ENCODE data around the gene PEX14. TPM values are rescaled to one million over a fixed set of nuclear protein-coding genes. Genes with fewer than 3 reads are reported as not detected.

The PEX14 gene
- total RNA-seq, 1 experiment from 2014 or later, result 27.3 TPM

- DNase-seq (ENCODE audit: low spot score) (peak; percentile 8), ATAC-seq (no peak)
- H3K36me3 Mint-ChIP-seq, result no peaks in the 10 kb centered on the region
- H3K9me3 Mint-ChIP-seq, result no peaks in the 10 kb centered on the region
- no peak overlapping the region for H3K27ac Mint-ChIP-seq
- peaks cover 31% of the 10 kb centered on the region for H3K4me1 Mint-ChIP-seq
- ChIA-PET CTCF (interaction anchor here (1.1 to 2.7 kb wide), 5 partner anchors 31 to 121 kb away, joined by 3 to 24 read pairs (median 5); no protein-coding TSS in a partner anchor), POLR2A (no interaction called here)
- H3K4me3 Mint-ChIP-seq, result no peak overlapping the region
- TF ChIP-seq ZSCAN18 (CRISPR knock-in tag; IDR thresholded peaks at IDR 0.05) (no peak), ATF1 (CRISPR knock-in tag; IDR thresholded peaks at IDR 0.05) (no peak)
- no peaks in the 10 kb centered on the region for H3K27me3 Mint-ChIP-seq (ENCODE audit: low read depth)
These were observed 154.5 kb downstream of the PEX14 start for GRCh38 chr1:10629091-10629815.

- Mint-ChIP-seq H3K27me3 (ENCODE audit: low read depth) (no peaks in the 10 kb centered on the region), H3K36me3 (no peaks in the 10 kb centered on the region), H3K27ac (peak overlapping the region; percentile 85; the same call in 1 of the 2 replicates), H3K9me3 (no peaks in the 10 kb centered on the region), H3K4me1 (peaks cover 31% of the 10 kb centered on the region), H3K4me3 (no peak overlapping the region)
- ChIA-PET CTCF (interaction anchor here (0.6 to 2.7 kb wide), 10 partner anchors 10 to 197 kb away, joined by 3 to 24 read pairs (median 4); no protein-coding TSS in a partner anchor), POLR2A (interaction anchor here (0.6 kb wide), 1 partner anchor 18 kb away, joined by 3 read pairs; no protein-coding TSS in a partner anchor)
- ATAC-seq (no peak), DNase-seq (ENCODE audit: low spot score) (peak; percentile 31)
- TF ChIP-seq OVOL2 (CRISPR knock-in tag; IDR thresholded peaks at IDR 0.05; ENCODE audit: borderline replicate concordance) (no peak), MXD4 (CRISPR knock-in tag; IDR thresholded peaks at IDR 0.05; ENCODE audit: borderline replicate concordance) (no peak), NR1H2 (CRISPR knock-in tag; IDR thresholded peaks at IDR 0.05) (no peak), TP53 (CRISPR knock-in tag; IDR thresholded peaks at IDR 0.05) (no peak), NFE2L1 (CRISPR knock-in tag; IDR thresholded peaks at IDR 0.05) (no peak), PRRX2 (CRISPR knock-in tag; IDR thresholded peaks at IDR 0.05) (no peak), ZSCAN18 (CRISPR knock-in tag; IDR thresholded peaks at IDR 0.05) (no peak), ESRRA (CRISPR knock-in tag; IDR thresholded peaks at IDR 0.05; ENCODE audit: borderline replicate concordance) (no peak), ZNF671 (CRISPR knock-in tag; IDR thresholded peaks at IDR 0.05) (no peak), ZNF532 (CRISPR knock-in tag; IDR thresholded peaks at IDR 0.05; ENCODE audit: borderline replicate concordance) (no peak), IRF1 (CRISPR knock-in tag; IDR thresholded peaks at IDR 0.05) (no peak), FOXJ3 (CRISPR knock-in tag; IDR thresholded peaks at IDR 0.05; ENCODE audit: borderline replicate concordance) (no peak), TEAD4 (CRISPR knock-in tag; IDR thresholded peaks at IDR 0.05) (no peak), IRF2 (CRISPR knock-in tag; IDR thresholded peaks at IDR 0.05; ENCODE audit: borderline replicate concordance, low read depth) (no peak), PRDM15 (CRISPR knock-in tag; IDR thresholded peaks at IDR 0.05) (no peak)
These were observed 155.2 kb downstream of the PEX14 start for GRCh38 chr1:10629816-10630571.

Data from WTC11 (cell line).